AG04449 (cell line): ENCODE measurements around the gene ZNF577.

Experiments
- CTCF ChIA-PET: fragments of 350-600 bp; formaldehyde crosslinking; extraction: SDS; loops from one replicate; lab custom pipeline; 2021; ENCODE audit warnings: antibody characterized with exemption; lab: Yijun Ruan, JAX
- POLR2A ChIA-PET: fragments of 400-600, 350-600 bp; formaldehyde crosslinking; extraction: SDS; loops from one replicate; lab custom pipeline; 2020; ENCODE audit warnings: antibody characterized with exemption, inconsistent platforms; lab: Yijun Ruan, JAX
- DNase-seq: peaks from one replicate; pipeline ENCODE4 v3.0.0-alpha.2; 2010; ENCODE audit warnings: low read depth, low spot score
- H3K4me3 ChIP-seq: 2 replicates; pipeline ENCODE4 v1.5.1; 2011; ENCODE audit warnings: low read depth, mild to moderate bottlenecking, control low read depth, low read length
- CTCF ChIP-seq: IDR thresholded peaks from one replicate; pipeline ENCODE4 v1.5.1; 2011; ENCODE audit warnings: mild to moderate bottlenecking, moderate library complexity, low read length, control low read depth, inconsistent platforms; ENCODE audit not compliant: insufficient read depth; ENCODE audit errors: missing control alignments

Gene ZNF577

GRCh38 chr19:51904331-51905165 is 16.8 kb upstream of the ZNF577 start, which contains the start of gene ZNF649:
TSS of gene ZNF649 (minus strand) at chr19:51905017. CDS start at chr19:51900107, 4,910 bp downstream.
- POLR2A ChIA-PET, result no interaction called here
- TF ChIP-seq CTCF, result no peak
- CTCF ChIA-PET, result interaction anchor here (1.7 kb wide), 1 partner anchor 14 kb away, joined by 6 read pairs; no protein-coding TSS in a partner anchor
- H3K4me3 ChIP-seq, result peak within 1 kb of the TSS; percentile 79
- peak; percentile 31 for DNase-seq

- H3K4me3 ChIP-seq, result no peak overlapping the region
- no peak for DNase-seq
- CTCF ChIA-PET, result interaction anchor here (1.7 kb wide), 2 partner anchors 13 to 334 kb away, joined by 5 to 6 read pairs; no protein-coding TSS in a partner anchor
- no peak for TF ChIP-seq CTCF
- POLR2A ChIA-PET, result interaction anchor here (0.6 kb wide), 1 partner anchor 28 kb away, joined by 3 read pairs; no protein-coding TSS in a partner anchor
Observed at GRCh38 chr19:51903192-51903591, 15.4 kb upstream of the ZNF577 start.

GRCh38 chr19:51901860-51902259 is 14.1 kb upstream of the ZNF577 start:
- ChIA-PET CTCF (interaction anchor here (1.0 kb wide), 1 partner anchor 329 kb away, joined by 3 read pairs; no protein-coding TSS in a partner anchor), POLR2A (no interaction called here)
- no peak for DNase-seq

GRCh38 chr19:51891193-51891747 is 3.5 kb upstream of the ZNF577 start:
- ChIA-PET POLR2A (no interaction called here), CTCF (interaction anchor here (2.3 kb wide), 1 partner anchor 13 kb away, joined by 6 read pairs; no protein-coding TSS in a partner anchor)
- DNase-seq, result no peak
- TF ChIP-seq CTCF, result no peak
- H3K4me3 ChIP-seq, result no peak overlapping the region

More at GRCh38 chr19:51901860-51902259, 14.1 kb upstream of the ZNF577 start:
- TF ChIP-seq CTCF, result no peak
- H3K4me3 ChIP-seq, result no peak overlapping the region

- TF ChIP-seq CTCF, result no peak
- H3K4me3 ChIP-seq, result no peak overlapping the region
- DNase-seq, result no peak
- ChIA-PET CTCF (interaction anchor here (2.3 kb wide), 1 partner anchor 14 kb away, joined by 6 read pairs; no protein-coding TSS in a partner anchor), POLR2A (no interaction called here)
Observed at GRCh38 chr19:51889934-51890333, 2.2 kb upstream of the ZNF577 start.

GRCh38 chr19:51884713-51885112 is 3.0 kb downstream of the ZNF577 start:
- no peak overlapping the region for H3K4me3 ChIP-seq
- CTCF ChIA-PET, result no interaction called here
- POLR2A ChIA-PET, result no interaction called here
- DNase-seq, result no peak
- no peak for TF ChIP-seq CTCF
